H9 (cell line): Measurements from ENCODE around the gene HOXB6. TPM values are rescaled to one million over a fixed set of nuclear protein-coding genes. Genes with fewer than 3 reads are reported as not detected.

Experiments used
- DNase-seq: peaks from one replicate; pipeline ENCODE4 v3.0.0-alpha.2; 2017
- H2AFZ ChIP-seq: one replicate; pipeline ENCODE4 v1.6.1; 2013; ENCODE audit warnings: mild to moderate bottlenecking, low read length, control low read depth, moderate library complexity
- H2AK5ac ChIP-seq: 2 replicates; pipeline ENCODE4 v1.6.1; 2013; ENCODE audit warnings: low read length, control low read depth, mixed read lengths; ENCODE audit not compliant: insufficient read length
- H2BK120ac ChIP-seq: one replicate; pipeline ENCODE4 v1.6.1; 2013; ENCODE audit warnings: low read depth, mild to moderate bottlenecking, low read length, control low read depth, inconsistent platforms; ENCODE audit not compliant: poor library complexity, severe bottlenecking
- H2BK12ac ChIP-seq: 2 replicates; pipeline ENCODE4 v1.6.1; 2013; ENCODE audit warnings: low read length, control low read depth, mixed read lengths, low read depth; ENCODE audit not compliant: insufficient read length
- H2BK15ac ChIP-seq: 2 replicates; pipeline ENCODE4 v1.6.1; 2013; ENCODE audit warnings: low read depth, low read length, control low read depth
- H2BK20ac ChIP-seq: one replicate; pipeline ENCODE4 v1.6.1; 2013; ENCODE audit warnings: low read depth, mild to moderate bottlenecking, low read length, control low read depth, inconsistent platforms; ENCODE audit not compliant: poor library complexity, severe bottlenecking
- H2BK5ac ChIP-seq: 2 replicates; pipeline ENCODE4 v1.6.1; 2013; ENCODE audit warnings: low read length, control low read depth, mixed read lengths; ENCODE audit not compliant: insufficient read length
- H3K14ac ChIP-seq: 2 replicates; pipeline ENCODE4 v1.6.1; 2013; ENCODE audit warnings: low read length, control low read depth; ENCODE audit not compliant: insufficient read depth
- H3K18ac ChIP-seq: 2 replicates; pipeline ENCODE4 v1.6.1; 2013; ENCODE audit warnings: low read depth, mild to moderate bottlenecking, mixed read lengths, low read length, control low read depth; ENCODE audit not compliant: insufficient read length
- H3K23ac ChIP-seq: 2 replicates; pipeline ENCODE4 v1.6.1; 2013; ENCODE audit warnings: low read length, control low read depth, mixed read lengths, low read depth; ENCODE audit not compliant: insufficient read length
- H3K23me2 ChIP-seq: 2 replicates; pipeline ENCODE4 v1.6.1; 2013; ENCODE audit warnings: low read depth, mild to moderate bottlenecking, mixed read lengths, low read length, control low read depth; ENCODE audit not compliant: insufficient read length, poor library complexity, severe bottlenecking
- H3K27ac ChIP-seq: 2 replicates; pipeline ENCODE4 v1.5.1; 2013; ENCODE audit warnings: low read length, control low read depth, mixed read lengths, low read depth; ENCODE audit not compliant: insufficient read length
- H3K27me3 ChIP-seq: 2 replicates; pipeline ENCODE4 v1.6.1; 2013; ENCODE audit warnings: low read length, control low read depth, inconsistent platforms; ENCODE audit not compliant: insufficient read depth
- H3K4ac ChIP-seq: 2 replicates; pipeline ENCODE4 v1.6.1; 2013; ENCODE audit warnings: low read depth, mild to moderate bottlenecking, control low read depth, inconsistent platforms, low read length, moderate library complexity
- H3K4me1 ChIP-seq: 2 replicates; pipeline ENCODE4 v1.6.1; 2013; ENCODE audit warnings: low read length, control low read depth, inconsistent platforms; ENCODE audit not compliant: insufficient read depth
- H3K4me2 ChIP-seq: 2 replicates; pipeline ENCODE4 v1.6.1; 2013; ENCODE audit warnings: low read length, control low read depth, mixed read lengths; ENCODE audit not compliant: insufficient read length, insufficient read depth
- H3K56ac ChIP-seq: 2 replicates; pipeline ENCODE4 v1.6.1; 2013; ENCODE audit warnings: low read depth, mild to moderate bottlenecking, mixed read lengths, low read length, control low read depth; ENCODE audit not compliant: insufficient read length
- H3K79me1 ChIP-seq: 2 replicates; pipeline ENCODE4 v1.6.1; 2013; ENCODE audit warnings: low read depth, mild to moderate bottlenecking, moderate library complexity, low read length, control low read depth, inconsistent platforms; ENCODE audit not compliant: insufficient read depth, poor library complexity, severe bottlenecking
- H3K79me2 ChIP-seq: 2 replicates; pipeline ENCODE4 v1.6.1; 2013; ENCODE audit warnings: low read length, control low read depth, inconsistent platforms; ENCODE audit not compliant: insufficient read depth
- H3K9ac ChIP-seq: 2 replicates; pipeline ENCODE4 v1.6.1; 2013; ENCODE audit warnings: low read length, control low read depth, mixed read lengths; ENCODE audit not compliant: insufficient read length; ENCODE audit errors: extremely low read depth
- H3K9me3 ChIP-seq: one replicate; pipeline ENCODE4 v1.6.1; 2013; ENCODE audit warnings: low read depth, low read length, inconsistent platforms; ENCODE audit not compliant: control insufficient read depth
- H3T11ph ChIP-seq: one replicate; pipeline ENCODE4 v1.6.1; 2013; ENCODE audit warnings: mild to moderate bottlenecking, low read length, control low read depth, inconsistent platforms
- H4K20me1 ChIP-seq: one replicate; pipeline ENCODE4 v1.6.1; 2013; ENCODE audit not compliant: control insufficient read depth, insufficient read length, insufficient read depth
- H4K5ac ChIP-seq: 2 replicates; pipeline ENCODE4 v1.6.1; 2013; ENCODE audit warnings: low read depth, mild to moderate bottlenecking, mixed read lengths, low read length, control low read depth; ENCODE audit not compliant: insufficient read length
- H4K8ac ChIP-seq: replicated peaks from 2 replicates; pipeline ENCODE4 v1.6.1; 2013; ENCODE audit warnings: low read length, control low read depth, mixed read lengths, low read depth; ENCODE audit not compliant: insufficient read length
- H4K91ac ChIP-seq: 2 replicates; pipeline ENCODE4 v1.6.1; 2013; ENCODE audit warnings: low read depth, mild to moderate bottlenecking, moderate library complexity, mixed read lengths, low read length, control low read depth; ENCODE audit not compliant: insufficient read length
- H3K27ac Mint-ChIP-seq, 3 experiments: 2 replicates in 2 of 3; 3 replicates in 1 of 3; pipeline ENCODE4 v1.8.0; 2020 to 2021; ENCODE audit warnings: mixed read lengths in 3 of 3, mild to moderate bottlenecking in 1 of 3, moderate library complexity in 1 of 3
- H3K27me3 Mint-ChIP-seq: 2 replicates; pipeline ENCODE4 v1.8.0; 2021; ENCODE audit warnings: low read depth, mild to moderate bottlenecking, moderate library complexity, mixed read lengths
- H3K36me3 Mint-ChIP-seq, 3 experiments: 2 replicates in 2 of 3; 3 replicates in 1 of 3; pipeline ENCODE4 v1.8.0; 2020 to 2021; ENCODE audit warnings: low read depth in 3 of 3, mixed read lengths in 3 of 3; ENCODE audit not compliant: insufficient read depth in 1 of 3
- H3K4me1 Mint-ChIP-seq, 2 experiments: 2 replicates each; pipeline ENCODE4 v1.8.0; 2020; ENCODE audit warnings: mixed read lengths in 2 of 2
- H3K4me3 Mint-ChIP-seq, 2 experiments: 2 replicates in 1 of 2; 3 replicates in 1 of 2; pipeline ENCODE4 v1.8.0; 2020 to 2021; ENCODE audit warnings: mild to moderate bottlenecking in 2 of 2, mixed read lengths in 2 of 2, moderate library complexity in 1 of 2
- H3K9me3 Mint-ChIP-seq, 2 experiments: 2 replicates in 1 of 2; 3 replicates in 1 of 2; pipeline ENCODE4 v1.8.0; 2020; ENCODE audit warnings: mild to moderate bottlenecking in 2 of 2, mixed read lengths in 2 of 2, moderate library complexity in 1 of 2
- CTCF ChIP-seq: fragments of 200-600 bp; sonication (generic); conservative IDR thresholded peaks from 3 replicates; pipeline ENCODE4 v1.8.0; 2021; ENCODE audit warnings: antibody characterized with exemption, mild to moderate bottlenecking
- WGBS: extraction: QIAGEN DNeasy Blood & Tissue Kit; methylation state at CpG from one replicate; pipeline ENCODE4 v1.1.7; 2013; ENCODE audit warnings: missing lambda C conversion rate, low lambda C conversion rate, mixed read lengths; ENCODE audit not compliant: insufficient read length; ENCODE audit errors: extremely low coverage; 5-methylcytosine and 5-hydroxymethylcytosine counted together
- total RNA-seq: library from RNA; stranded (reverse); gene quantifications from 2 replicates; pipeline ENCODE4 v1.2.1, GENCODE V29; 2021

The HOXB6 gene
- total RNA-seq, 1 experiment from 2014 or later: not detected

GRCh38 chr17:48608494-48608834 is 3.7 kb upstream of the HOXB6 start:
- no peak overlapping the region for H2BK15ac ChIP-seq
- H3K9ac ChIP-seq: no peak overlapping the region

More at GRCh38 chr17:48608494-48608834, 3.7 kb upstream of the HOXB6 start:
- Histone ChIP-seq H3K27ac (no peak overlapping the region), H4K8ac (no peak overlapping the region), H2BK12ac (no peak overlapping the region), H3K9me3 (no peaks in the 10 kb centered on the region), H3K79me2 (no peaks in the 10 kb centered on the region), H3K56ac (no peak overlapping the region), H2BK20ac (no peak overlapping the region), H2BK5ac (no peak overlapping the region), H4K5ac (no peak overlapping the region), H3K27me3 (peaks cover 96% of the 10 kb centered on the region), H2AFZ (no peak overlapping the region), H4K20me1 (no peaks in the 10 kb centered on the region), H2AK5ac (no peak overlapping the region), H3K79me1 (no peaks in the 10 kb centered on the region), H3K4ac (no peak overlapping the region), H3K23ac (no peak overlapping the region), H3K4me2 (no peak overlapping the region), H3K14ac (no peak overlapping the region), H3K23me2 (peaks cover 5% of the 10 kb centered on the region), H3K4me1 (no peaks in the 10 kb centered on the region), H3K18ac (no peak overlapping the region), H4K91ac (no peak overlapping the region), H3T11ph (no peak overlapping the region), H2BK120ac (no peak overlapping the region)
- H3K27ac Mint-ChIP-seq: no peak overlapping the region
- WGBS: no CpG with 5 or more reads among the region's 1 CpG
- no peak for TF ChIP-seq CTCF
- H3K9me3 Mint-ChIP-seq: peaks cover 9 to 14% of the 10 kb centered on the region in 2 experiments
- H3K36me3 Mint-ChIP-seq: no peaks in the 10 kb centered on the region; a peak in 1 of 7 replicates
- no peak overlapping the region for H3K4me3 Mint-ChIP-seq
- DNase-seq: no peak
- peaks cover 12 to 21% of the 10 kb centered on the region in 2 experiments for H3K4me1 Mint-ChIP-seq
- H3K27me3 Mint-ChIP-seq: peaks cover 100% of the 10 kb centered on the region
